ENCODE measurements around the gene CKB.
"Not testable (repeated sequence)": the region's sequence is repeated elsewhere in the genome, so short reads cannot be mapped to it uniquely, and the experiment has no call there.

The CKB gene

GRCh38 chr14:103512180-103512579, 10.4 kb downstream of the CKB start:
- not testable (repeated sequence) for DNase-seq (ENCODE audit: low read depth)

- no peak for DNase-seq (ENCODE audit: low read depth)
Observed at GRCh38 chr14:103510724-103511693, 11.6 kb downstream of the CKB start.

GRCh38 chr14:103509864-103510723, 12.5 kb downstream of the CKB start:
- DNase-seq (ENCODE audit: low read depth) = no peak

DNA sequence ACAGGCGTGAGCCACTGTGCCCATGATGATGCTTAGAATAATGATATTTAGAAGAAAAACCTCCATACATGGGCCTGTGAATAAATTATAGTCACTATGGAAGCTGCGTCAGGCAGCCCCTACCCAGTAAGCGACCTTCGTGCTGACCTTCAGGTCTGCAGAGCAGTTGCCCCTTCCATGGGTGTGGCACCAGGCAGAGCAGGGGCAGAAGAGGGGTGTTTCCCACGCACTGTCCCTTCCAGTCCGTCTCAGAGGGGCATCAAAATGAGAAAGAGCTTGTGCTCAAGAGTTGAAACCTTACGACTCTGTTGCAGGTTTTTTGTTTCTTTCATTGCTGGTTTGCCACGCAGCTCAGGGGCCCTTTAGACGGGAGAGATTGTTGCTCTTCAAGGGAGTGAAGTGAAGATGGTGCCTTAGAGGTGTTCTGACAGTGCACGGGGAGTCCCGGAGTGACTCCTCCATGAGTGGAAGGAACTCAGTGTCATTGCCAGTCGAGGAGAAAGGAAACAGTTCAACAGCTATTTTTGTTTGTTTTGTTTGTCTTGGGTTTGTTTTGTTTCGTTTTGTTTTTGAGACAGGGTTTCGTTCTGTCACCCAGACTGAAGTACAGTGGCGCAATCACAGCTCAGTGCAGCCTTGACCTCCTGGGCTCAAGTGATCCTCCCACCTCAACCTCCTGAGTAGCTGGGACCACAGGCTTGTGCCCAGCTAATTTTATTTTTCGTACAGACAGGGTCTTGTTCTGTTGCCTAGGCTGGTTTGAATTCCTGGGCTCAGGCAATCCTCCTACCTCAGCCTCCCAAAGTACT, 13.9 kb downstream of the CKB start:
- no peak for DNase-seq (ENCODE audit: low read depth)

DNA sequence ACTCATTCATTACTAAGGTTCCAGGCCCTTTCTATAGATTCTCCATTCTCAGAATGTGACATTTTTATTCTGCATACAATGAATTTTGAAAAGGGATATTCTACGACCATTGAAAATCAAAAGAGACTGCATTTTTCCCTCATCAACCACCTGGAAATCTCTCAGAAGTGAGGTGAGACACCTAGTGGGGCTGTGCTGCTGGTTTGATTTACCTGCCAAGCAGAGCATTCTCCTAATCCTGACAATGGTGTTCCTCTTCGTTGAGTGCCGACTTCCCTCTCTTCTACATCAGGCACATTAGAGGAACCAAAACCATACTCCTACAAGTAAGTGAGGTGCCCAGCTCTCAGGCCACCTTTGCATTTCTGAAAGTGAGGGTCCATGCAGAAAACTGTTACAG, 14.9 kb downstream of the CKB start:
- no peak for DNase-seq (ENCODE audit: low read depth)

DNA sequence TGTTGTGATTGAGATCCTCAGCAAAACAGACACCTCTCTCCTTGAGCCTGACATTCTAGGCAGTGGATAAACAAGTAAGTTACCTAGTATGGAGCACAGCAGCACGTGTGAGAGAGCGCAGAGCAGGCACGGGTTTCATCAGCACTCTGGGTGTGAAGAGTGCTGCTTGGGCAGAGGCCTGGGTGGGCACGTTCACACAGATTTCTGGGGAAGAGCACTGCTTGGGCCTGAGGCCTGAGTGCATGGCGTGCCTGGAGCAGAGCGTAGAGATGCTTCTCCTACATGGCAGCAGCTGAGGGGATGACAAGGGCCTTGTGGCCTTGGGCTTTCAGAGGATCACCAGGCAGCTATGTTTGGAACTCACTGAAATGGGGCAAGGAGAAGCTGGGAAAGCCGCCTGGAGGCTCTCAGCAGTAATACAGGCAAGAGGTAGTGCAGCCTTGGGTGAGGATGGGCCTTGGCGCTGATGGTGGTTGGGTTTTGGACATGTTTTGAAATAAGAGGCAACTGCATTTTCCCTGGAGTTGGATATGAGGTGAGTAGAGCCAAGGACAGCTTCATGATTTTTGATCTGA, 17.6 kb downstream of the CKB start:
- DNase-seq (ENCODE audit: low read depth) = no peak

DNA sequence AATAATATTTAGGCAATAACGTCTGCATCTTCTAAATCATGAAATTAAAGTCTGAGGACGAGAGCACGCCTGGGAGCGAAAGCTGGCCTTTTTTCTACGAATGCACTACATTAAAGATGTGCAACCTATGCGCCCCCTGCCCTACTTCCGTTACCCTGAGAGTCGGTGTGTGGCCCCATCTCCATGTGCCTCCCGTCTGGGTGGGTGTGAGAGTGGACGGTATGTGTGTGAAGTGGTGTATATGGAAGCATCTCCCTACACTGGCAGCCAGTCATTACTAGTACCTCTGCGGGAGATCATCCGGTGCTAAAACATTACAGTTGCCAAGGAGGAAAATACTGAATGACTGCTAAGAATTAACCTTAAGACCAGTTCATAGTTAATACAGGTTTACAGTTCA, 19.3 kb downstream of the CKB start:
- no peak for DNase-seq (ENCODE audit: low read depth)

- no peak for DNase-seq (ENCODE audit: low read depth)
Observed at GRCh38 chr14:103502877-103503276, 19.8 kb downstream of the CKB start.

DNA sequence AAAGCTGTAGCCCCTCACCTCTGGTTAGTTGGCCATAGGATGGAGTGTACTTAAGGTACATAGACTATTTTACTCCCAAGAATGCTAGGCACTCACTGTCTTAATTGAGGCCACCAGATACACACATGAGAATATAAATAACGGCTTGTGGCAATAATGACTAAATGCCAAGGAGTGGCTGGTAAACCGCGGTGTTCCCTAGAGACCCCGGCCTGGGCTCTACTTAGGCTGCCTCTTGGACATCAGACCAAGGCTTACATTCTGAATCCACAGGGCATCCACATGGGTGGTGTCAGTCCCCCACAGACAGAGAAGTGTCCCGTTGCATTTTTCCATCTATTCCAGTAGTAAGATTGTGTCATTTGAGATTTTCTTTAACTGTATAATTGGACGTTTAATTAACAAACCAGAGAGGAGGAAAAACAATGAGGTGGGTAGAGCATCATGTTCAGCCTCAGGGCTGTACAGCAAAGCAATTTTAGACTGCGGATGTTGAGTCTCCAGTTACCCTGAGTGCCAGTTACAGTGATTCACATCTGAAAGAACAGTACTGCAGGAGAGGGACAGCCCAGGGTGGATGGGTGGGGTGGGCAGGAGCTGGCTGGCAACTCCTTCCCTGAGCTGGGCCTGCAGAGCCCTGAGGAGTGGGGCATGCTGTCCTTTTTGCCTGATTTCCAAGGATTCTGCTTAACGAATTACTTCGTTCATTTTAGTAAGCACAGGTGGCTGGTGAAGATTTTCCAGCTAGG, 20.5 kb downstream of the CKB start:
- no peak for DNase-seq (ENCODE audit: low read depth)

DNA sequence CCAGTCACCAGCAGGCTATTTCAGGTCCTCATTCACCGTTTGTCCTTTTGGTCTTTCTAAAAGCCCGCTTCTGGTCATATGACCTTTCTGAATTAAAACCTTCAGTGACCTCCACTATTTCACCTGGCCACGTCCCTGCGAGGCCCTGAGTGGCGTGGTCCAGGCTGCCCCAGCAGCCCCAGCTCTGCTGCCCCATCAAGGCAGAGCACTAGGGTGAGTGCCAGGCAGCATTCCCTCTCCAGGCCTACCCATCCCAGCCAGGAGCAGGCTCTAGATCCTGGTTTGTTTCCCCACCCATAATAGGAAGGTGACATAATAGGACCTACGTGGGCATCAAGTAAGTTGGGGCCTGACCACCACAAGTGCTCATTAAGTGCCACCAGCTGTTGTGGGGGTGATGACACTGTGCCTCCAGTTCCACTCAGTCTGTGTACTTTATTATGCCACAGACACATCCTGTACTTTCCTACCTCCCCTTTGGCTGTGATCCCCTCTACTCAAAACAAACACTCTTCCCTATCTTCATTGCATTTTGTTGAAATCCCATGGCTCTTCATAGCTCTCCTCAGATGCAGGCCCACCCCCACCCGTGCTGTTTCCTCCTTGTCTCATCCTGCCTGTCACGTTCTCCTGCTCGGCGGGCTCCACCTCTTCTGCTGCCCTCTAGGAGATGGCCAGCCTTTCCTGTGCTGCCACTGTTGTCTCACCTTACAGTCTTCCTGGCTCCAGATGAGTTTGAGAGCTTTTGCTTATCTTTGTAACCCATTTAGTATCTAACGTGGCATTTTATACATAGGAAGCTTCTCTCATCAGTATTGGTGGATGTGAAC, 21.4 kb downstream of the CKB start:
- no peak for DNase-seq (ENCODE audit: low read depth)

DNA sequence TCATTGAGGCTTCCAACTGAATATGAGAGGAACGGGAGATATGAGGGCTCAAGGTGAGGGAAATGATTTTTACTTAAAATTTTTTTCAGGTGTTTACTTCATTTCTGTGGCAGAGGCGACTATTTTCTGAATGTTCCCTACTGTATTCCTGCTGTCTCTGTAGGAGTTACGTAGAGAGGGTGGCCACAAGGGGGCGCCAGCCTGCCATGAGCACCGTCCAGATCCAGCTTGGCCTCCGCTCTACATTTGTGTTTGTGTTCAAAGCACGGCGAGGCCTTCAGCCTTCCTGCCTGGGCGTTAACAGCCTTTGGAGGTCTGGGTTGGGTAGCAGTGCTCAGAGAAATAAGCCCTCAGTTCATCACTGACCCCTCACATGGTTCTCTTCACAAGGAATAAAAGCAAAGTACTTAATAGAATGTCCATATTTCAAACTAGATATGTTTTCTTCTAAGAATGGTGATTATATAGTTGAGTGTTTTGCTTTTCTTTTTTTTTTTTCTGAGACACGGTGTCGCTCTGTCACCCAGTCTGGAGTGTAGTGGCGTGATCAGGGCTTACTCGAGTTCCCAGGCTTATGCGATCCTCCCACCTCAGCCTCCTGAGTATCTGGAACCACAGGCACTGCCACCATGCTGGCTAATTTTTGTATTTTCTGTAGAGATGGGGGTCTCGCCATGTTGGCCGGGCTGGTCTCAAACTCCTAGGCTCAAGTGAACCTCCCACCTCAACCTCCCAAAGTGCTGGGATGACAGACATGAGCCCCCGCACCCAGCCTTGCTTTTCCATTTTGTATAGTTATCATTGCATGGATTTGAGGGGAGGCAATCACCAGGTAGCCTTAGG, 22.3 kb downstream of the CKB start:
- peak; percentile 68 for DNase-seq (ENCODE audit: low read depth)

- DNase-seq (ENCODE audit: low read depth) = no peak
Observed at GRCh38 chr14:103499709-103500108, 22.9 kb downstream of the CKB start.

DNA sequence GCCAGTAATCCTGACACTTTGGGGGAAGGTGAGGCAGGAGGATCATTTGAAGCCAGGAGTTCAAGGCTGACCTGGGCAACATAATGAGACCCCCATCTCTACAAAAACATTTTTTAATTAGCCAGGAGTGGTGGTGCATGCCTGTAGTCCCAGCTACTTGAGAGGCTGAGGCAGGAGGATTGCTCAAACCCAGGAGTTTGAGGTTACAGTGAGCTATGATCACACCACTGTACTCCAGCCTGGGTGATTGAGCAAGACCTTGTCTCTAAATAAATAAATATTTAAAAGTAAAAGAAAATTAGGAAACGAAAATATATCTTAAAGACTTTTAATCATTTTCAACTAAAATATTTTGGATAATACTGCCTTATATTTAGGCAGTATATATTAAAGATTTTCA, 25.9 kb downstream of the CKB start:
- no peak for DNase-seq (ENCODE audit: low read depth)

- no peak for DNase-seq (ENCODE audit: low read depth)
Observed at GRCh38 chr14:103495854-103496253, 26.8 kb downstream of the CKB start.

DNA sequence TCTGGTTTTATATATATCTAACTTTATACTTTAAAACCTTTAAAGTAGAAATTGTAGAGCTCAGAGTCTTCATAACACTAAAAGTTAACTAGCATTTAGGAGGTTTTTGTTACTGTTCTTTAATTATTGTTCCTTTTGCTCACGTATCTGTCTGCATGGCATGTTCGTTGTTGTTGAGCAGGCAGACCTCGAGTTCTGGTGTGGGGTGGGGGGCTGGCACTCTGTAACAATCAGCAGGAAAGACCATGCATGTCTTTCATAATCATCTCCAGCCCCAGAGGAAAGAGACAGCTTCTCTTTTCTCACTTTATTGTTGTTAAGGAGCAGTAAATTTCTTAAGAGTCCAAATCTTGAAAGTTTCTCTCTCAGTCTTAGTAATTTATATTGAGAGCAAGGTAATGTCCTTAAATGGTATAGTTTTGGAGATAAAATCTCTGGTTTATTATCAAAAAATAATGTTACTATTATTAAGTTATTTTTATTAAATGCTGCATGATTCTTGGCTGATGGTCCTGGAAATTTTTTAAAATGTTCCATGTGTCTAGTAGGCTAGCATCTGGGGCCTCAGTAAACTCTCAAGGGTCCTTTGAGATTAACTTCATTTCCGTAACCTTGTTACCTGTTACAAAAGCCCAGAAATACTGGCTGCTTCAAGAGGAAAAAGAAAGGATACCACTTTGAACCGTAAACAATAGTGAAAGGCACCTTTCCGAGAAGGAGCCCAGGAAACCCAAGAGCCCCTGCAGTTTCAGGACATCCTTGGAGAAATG, 30.3 kb downstream of the CKB start:
- no peak for DNase-seq (ENCODE audit: low read depth)

DNA sequence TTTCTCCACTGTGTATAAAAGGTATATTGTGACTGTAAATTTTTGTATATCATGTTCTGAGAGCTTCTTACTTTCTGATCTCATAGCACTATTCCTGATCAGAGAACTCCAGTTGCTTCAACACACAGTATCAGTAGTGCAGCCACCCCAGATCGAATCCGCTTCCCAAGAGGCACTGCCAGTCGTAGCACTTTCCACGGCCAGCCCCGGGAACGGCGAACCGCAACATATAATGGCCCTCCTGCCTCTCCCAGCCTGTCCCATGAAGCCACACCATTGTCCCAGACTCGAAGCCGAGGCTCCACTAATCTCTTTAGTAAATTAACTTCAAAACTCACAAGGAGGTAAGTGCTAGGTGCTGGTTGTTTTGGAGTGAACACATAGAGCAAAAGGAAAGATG, 30.9 kb downstream of the CKB start:
- DNase-seq (ENCODE audit: low read depth) = no peak

DNA sequence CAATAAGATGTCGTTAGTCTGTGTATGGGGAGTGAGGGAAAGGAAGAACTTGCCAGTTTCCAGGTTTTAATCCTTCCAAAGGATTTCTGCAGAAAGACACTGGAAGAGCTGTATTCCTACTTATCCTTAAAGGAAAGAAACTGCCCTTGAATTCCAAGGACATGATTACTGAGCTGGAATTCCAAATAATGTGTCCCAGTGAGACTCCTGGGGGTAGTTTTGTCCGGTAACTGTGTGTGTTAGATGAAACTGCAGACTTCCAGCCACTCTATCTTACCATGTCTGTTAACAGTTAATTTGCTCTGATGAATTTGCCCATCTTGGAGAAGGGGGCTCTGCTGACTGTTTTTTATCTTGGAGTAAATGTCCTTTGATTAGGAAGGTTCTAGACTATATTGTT, 33.0 kb downstream of the CKB start:
- DNase-seq (ENCODE audit: low read depth) = no peak

- no peak for DNase-seq (ENCODE audit: low read depth)
Observed at GRCh38 chr14:103488960-103489359, 33.7 kb downstream of the CKB start.

All from stimulated activated CD8-positive, alpha-beta memory T cell treated with anti-CD3 and anti-CD28 coated beads, Interleukin-7, amount 100 ng/mL, for 24 hours (primary cell).